Tibial artery (tissue), 4 donors: ENCODE results near the gene PHOX2B.

ENCODE experiments used
- DNase-seq, 2 donors: peaks; one replicate each; pipeline ENCODE4 v3.0.0-alpha.2; 2019
- H3K27ac ChIP-seq, 2 donors: fragments of 200-600 bp; sonication (generic) in 1 of 2; 1 replicate in 1 of 2; 2 replicates in 1 of 2; pipeline ENCODE4 v1.5.1; 2018 to 2019; ENCODE audit warnings: mild to moderate bottlenecking in 1 of 2
- H3K27me3 ChIP-seq, 2 donors: fragments of 200-600 bp; sonication (generic) in 1 of 2; one replicate each; pipeline versions ENCODE4 v1.5.1 to v1.6.0; 2016 to 2019
- H3K36me3 ChIP-seq, 3 donors: fragments of 200-600 bp; sonication (generic) in 2 of 3; one replicate each; pipeline ENCODE4 v1.5.1; 2016 to 2019; ENCODE audit warnings: mild to moderate bottlenecking in 2 of 3
- H3K4me1 ChIP-seq, 4 donors: fragments of 200-600 bp; sonication (generic) in 2 of 4; 1 replicate in 3 of 4; 2 replicates in 1 of 4; pipeline ENCODE4 v1.5.1; 2016 to 2019
- H3K4me3 ChIP-seq, 2 donors: fragments of 200-600 bp; sonication (generic) in 1 of 2; 1 replicate in 1 of 2; 2 replicates in 1 of 2; pipeline ENCODE4 v1.5.1; 2018 to 2019; ENCODE audit warnings: mild to moderate bottlenecking in 2 of 2
- H3K9me3 ChIP-seq, 3 donors: fragments of 200-600 bp; sonication (generic) in 1 of 3; one replicate each; pipeline ENCODE4 v1.5.1; 2016 to 2019
- CTCF ChIP-seq, 2 experiments: fragments of 200-600 bp in 1 of 2; fragments of 450-650 bp in 1 of 2; IDR thresholded peaks; one replicate each; pipeline ENCODE4 v1.5.1; 2017 to 2019; ENCODE audit warnings: antibody characterized with exemption in 2 of 2, mild to moderate bottlenecking in 1 of 2, moderate library complexity in 1 of 2
- intact Hi-C: fragments of 100-400 bp; cut with DNase I; formaldehyde crosslinking; loops from one replicate; pipeline ENCODE4 v1.15.0; 2023; ENCODE audit warnings: low total_unique reads

PHOX2B gene

GRCh38 chr4:41703785-41704184, 44.7 kb downstream of the PHOX2B start:
- Histone ChIP-seq H3K27me3 (no peaks in the 10 kb centered on the region), H3K27ac (no peak overlapping the region), H3K9me3 (no peaks in the 10 kb centered on the region), H3K36me3 (peaks cover 0 to 5% (median under 1%) of the 10 kb centered on the region in 3 donors), H3K4me3 (no peak overlapping the region), H3K4me1 (no peaks in the 10 kb centered on the region)
- DNase-seq: no peak
- intact Hi-C loops: no loop called here
- TF ChIP-seq CTCF (IDR thresholded peaks at IDR 0.05): no peak

GRCh38 chr4:41702770-41703169, 45.8 kb downstream of the PHOX2B start:
- Histone ChIP-seq H3K4me1 (no peaks in the 10 kb centered on the region), H3K27me3 (no peaks in the 10 kb centered on the region), H3K4me3 (no peak overlapping the region), H3K36me3 (peaks cover 9 to 13% (median 9%) of the 10 kb centered on the region in 3 donors), H3K27ac (no peak overlapping the region), H3K9me3 (no peaks in the 10 kb centered on the region)
- DNase-seq: no peak
- intact Hi-C loops: no loop called here
- no peak for TF ChIP-seq CTCF (IDR thresholded peaks at IDR 0.05)

DNA sequence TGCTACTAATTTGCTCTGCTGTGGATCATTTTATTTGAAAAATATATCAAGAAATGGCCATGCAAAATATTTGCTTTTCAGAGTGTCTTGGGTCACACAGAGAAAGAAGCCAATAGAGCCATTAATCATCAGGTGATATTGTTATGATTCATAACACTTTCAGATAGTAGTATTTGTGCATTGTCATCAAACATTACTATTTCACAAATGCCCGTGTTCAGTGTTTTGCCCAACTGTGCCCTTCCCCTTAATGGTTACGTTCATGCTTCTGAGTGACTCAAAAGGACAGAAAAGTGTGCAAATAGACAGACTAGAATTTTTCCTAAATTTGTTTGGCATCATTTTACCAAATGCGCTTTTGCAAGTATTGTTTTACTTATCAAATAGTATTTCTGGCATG, 46.5 kb downstream of the PHOX2B start:
- intact Hi-C loops: no loop called here
- H3K9me3 ChIP-seq: no peaks in the 10 kb centered on the region
- H3K4me3 ChIP-seq: no peak overlapping the region
- H3K27ac ChIP-seq: no peak overlapping the region
- DNase-seq: no peak
- H3K4me1 ChIP-seq: no peaks in the 10 kb centered on the region
- no peaks in the 10 kb centered on the region for H3K27me3 ChIP-seq
- peaks cover 12 to 20% (median 15%) of the 10 kb centered on the region in 3 donors for H3K36me3 ChIP-seq
- no peak for TF ChIP-seq CTCF (IDR thresholded peaks at IDR 0.05)

GRCh38 chr4:41696763-41697162, 51.8 kb downstream of the PHOX2B start:
- H3K4me1 ChIP-seq: no peaks in the 10 kb centered on the region
- intact Hi-C loops: no loop called here
- TF ChIP-seq CTCF (IDR thresholded peaks at IDR 0.05): no peak
- H3K9me3 ChIP-seq: no peaks in the 10 kb centered on the region
- H3K27me3 ChIP-seq: no peaks in the 10 kb centered on the region
- no peak overlapping the region for H3K4me3 ChIP-seq
- H3K36me3 ChIP-seq: peaks cover 25 to 40% (median 30%) of the 10 kb centered on the region in 3 donors
- no peak for DNase-seq
- H3K27ac ChIP-seq: no peak overlapping the region

- no peak for TF ChIP-seq CTCF (IDR thresholded peaks at IDR 0.05)
- Histone ChIP-seq H3K9me3 (no peaks in the 10 kb centered on the region), H3K4me3 (no peak overlapping the region), H3K36me3 (peaks cover 25 to 46% (median 36%) of the 10 kb centered on the region in 3 donors), H3K27me3 (no peaks in the 10 kb centered on the region), H3K4me1 (no peaks in the 10 kb centered on the region), H3K27ac (no peak overlapping the region)
- intact Hi-C loops: no loop called here
- no peak for DNase-seq
These were observed 52.4 kb downstream of the PHOX2B start for GRCh38 chr4:41696131-41696530.
